ENCODE results near the gene PWP1.
A peak's percentile ranks its signal among the peaks of the same experiment; 100 is the strongest.

Gene PWP1

GRCh38 chr12:107732365-107732764 is 46.8 kb downstream of the PWP1 start:
- no peak overlapping the region for H3K4me3 ChIP-seq (ENCODE audit: low read depth, low read length)
- TF ChIP-seq, protein P1, sequence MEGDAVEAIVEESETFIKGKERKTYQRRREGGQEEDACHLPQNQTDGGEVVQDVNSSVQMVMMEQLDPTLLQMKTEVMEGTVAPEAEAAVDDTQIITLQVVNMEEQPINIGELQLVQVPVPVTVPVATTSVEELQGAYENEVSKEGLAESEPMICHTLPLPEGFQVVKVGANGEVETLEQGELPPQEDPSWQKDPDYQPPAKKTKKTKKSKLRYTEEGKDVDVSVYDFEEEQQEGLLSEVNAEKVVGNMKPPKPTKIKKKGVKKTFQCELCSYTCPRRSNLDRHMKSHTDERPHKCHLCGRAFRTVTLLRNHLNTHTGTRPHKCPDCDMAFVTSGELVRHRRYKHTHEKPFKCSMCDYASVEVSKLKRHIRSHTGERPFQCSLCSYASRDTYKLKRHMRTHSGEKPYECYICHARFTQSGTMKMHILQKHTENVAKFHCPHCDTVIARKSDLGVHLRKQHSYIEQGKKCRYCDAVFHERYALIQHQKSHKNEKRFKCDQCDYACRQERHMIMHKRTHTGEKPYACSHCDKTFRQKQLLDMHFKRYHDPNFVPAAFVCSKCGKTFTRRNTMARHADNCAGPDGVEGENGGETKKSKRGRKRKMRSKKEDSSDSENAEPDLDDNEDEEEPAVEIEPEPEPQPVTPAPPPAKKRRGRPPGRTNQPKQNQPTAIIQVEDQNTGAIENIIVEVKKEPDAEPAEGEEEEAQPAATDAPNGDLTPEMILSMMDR (IDR thresholded peaks at IDR 0.05; ENCODE audit: low read depth, low read length, missing control alignments): no peak
- DNase-seq (ENCODE audit: low read depth): no peak

DNA sequence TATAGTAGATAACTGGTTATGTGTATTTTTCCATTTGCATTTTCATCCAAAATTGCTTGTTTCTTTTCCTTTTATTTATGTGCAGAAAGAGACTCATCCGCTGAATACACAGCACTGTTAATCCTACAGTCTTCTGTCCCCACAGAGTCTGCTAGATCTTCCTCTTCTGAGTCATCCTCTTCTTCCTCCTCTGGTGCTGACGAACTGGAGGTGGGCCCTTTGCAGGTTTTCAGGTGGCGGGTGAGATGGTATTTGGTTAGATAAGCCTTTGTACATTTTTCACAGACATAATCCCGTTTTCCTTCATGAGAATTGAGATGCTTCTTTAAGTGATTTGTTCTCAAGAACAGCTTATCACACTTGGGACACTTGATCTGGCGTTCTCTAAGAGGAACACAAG is 48.5 kb downstream of the PWP1 start:
- no peak overlapping the region for H3K4me3 ChIP-seq (ENCODE audit: low read depth, low read length)
- TF ChIP-seq, protein P1 (IDR thresholded peaks at IDR 0.05; ENCODE audit: low read depth, low read length, missing control alignments): no peak
- no peak for DNase-seq (ENCODE audit: low read depth)

- TF ChIP-seq, protein P1 (IDR thresholded peaks at IDR 0.05; ENCODE audit: low read depth, low read length, missing control alignments): no peak
- H3K4me3 ChIP-seq (ENCODE audit: low read depth, low read length): no peak overlapping the region
Observed at GRCh38 chr12:107735763-107736162, 50.2 kb downstream of the PWP1 start.

GRCh38 chr12:107736914-107737313 is 51.3 kb downstream of the PWP1 start:
- H3K4me3 ChIP-seq (ENCODE audit: low read depth, low read length): no peak overlapping the region
- peak; percentile 77 for DNase-seq (ENCODE audit: low read depth)
- TF ChIP-seq, protein P1 (IDR thresholded peaks at IDR 0.05; ENCODE audit: low read depth, low read length, missing control alignments): peak; percentile 39

More at GRCh38 chr12:107735763-107736162, 50.2 kb downstream of the PWP1 start:
- DNase-seq (ENCODE audit: low read depth): no peak

- H3K4me3 ChIP-seq (ENCODE audit: low read depth, low read length): no peak overlapping the region
- no peak for DNase-seq (ENCODE audit: low read depth)
Observed at GRCh38 chr12:107748472-107748871, 62.9 kb downstream of the PWP1 start.

DNA sequence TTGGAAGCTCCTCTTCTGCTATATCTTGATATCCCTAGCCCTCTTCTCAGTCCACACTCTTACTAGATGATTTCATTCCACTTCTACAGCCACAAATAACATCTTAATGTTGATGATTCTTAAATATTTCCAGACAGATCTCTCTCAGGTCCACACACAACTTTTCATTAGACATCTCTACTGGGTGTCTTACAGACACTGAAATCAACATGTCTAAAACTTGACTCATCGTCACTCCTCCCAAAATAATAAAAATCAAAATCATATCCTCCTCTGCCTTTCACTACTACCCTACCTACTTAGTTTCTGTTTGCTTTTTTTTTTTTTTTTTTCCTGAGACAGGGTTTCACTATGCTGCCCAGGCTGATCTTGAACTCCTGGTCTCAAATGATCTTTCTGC is 63.5 kb downstream of the PWP1 start:
- H3K4me3 ChIP-seq (ENCODE audit: low read depth, low read length): no peak overlapping the region

More at GRCh38 chr12:107748472-107748871, 62.9 kb downstream of the PWP1 start:
- TF ChIP-seq, protein P1 (IDR thresholded peaks at IDR 0.05; ENCODE audit: low read depth, low read length, missing control alignments): no peak

DNA sequence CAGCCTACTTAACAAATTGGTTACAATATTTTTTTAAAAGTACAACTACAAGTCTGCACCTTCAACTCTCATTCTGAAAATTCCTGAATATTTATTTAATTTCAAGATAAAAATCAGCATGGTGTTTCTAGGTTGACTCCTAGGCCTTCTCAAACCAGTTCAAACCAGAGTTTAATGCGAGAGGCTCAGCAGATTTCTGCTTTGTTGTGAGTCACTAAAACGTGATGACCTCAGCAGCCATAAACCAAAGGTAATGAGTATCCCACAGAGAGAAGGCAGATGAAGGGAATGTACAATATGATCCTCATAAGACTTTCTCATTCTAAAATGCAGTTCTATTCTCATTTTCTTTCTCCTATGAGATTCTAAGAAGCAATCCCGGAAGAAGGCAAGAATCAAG is 73.8 kb downstream of the PWP1 start:
- no peak for DNase-seq (ENCODE audit: low read depth)
- H3K4me3 ChIP-seq (ENCODE audit: low read depth, low read length): peak overlapping the region; percentile 96
- TF ChIP-seq, protein P1 (IDR thresholded peaks at IDR 0.05; ENCODE audit: low read depth, low read length, missing control alignments): no peak

More for the DNA sequence above, 63.5 kb downstream of the PWP1 start:
- no peak for DNase-seq (ENCODE audit: low read depth)
- TF ChIP-seq, protein P1 (IDR thresholded peaks at IDR 0.05; ENCODE audit: low read depth, low read length, missing control alignments): no peak

Measured in GM12864 (cell line).